WTC11 (cell line): ENCODE results near the gene NOSTRIN.

Experiments used
- CTCF ChIP-seq: fragments of 200-600 bp; IDR thresholded peaks from 2 replicates; pipeline ENCODE4 v1.8.0; 2022; ENCODE audit warnings: antibody characterized with exemption
- FOXP1 ChIP-seq: sonication (generic); formaldehyde crosslinking; IDR thresholded peaks from 2 replicates; pipeline ENCODE4 v1.8.0; 2022; ENCODE audit warnings: missing genetic modification reagents, mild to moderate bottlenecking, moderate library complexity, borderline replicate concordance
- JUN ChIP-seq: sonication (generic); formaldehyde crosslinking; IDR thresholded peaks from 2 replicates; pipeline ENCODE4 v1.8.0; 2023; ENCODE audit warnings: mild to moderate bottlenecking, missing genetic modification reagents
- KAT7 ChIP-seq: sonication (generic); formaldehyde crosslinking; IDR thresholded peaks from 2 replicates; pipeline ENCODE4 v1.8.1; 2023; ENCODE audit warnings: missing genetic modification reagents, mild to moderate bottlenecking, borderline replicate concordance
- MAX ChIP-seq: sonication (generic); formaldehyde crosslinking; IDR thresholded peaks from 2 replicates; pipeline ENCODE4 v1.8.0; 2022; ENCODE audit warnings: mild to moderate bottlenecking, missing genetic modification reagents
- MXD4 ChIP-seq: fragments of 250-450 bp; sonication (Bioruptor Pico); IDR thresholded peaks from 2 replicates; pipeline ENCODE4 v1.8.0; 2021; ENCODE audit warnings: mild to moderate bottlenecking, moderate library complexity, borderline replicate concordance
- PREB ChIP-seq: sonication (generic); formaldehyde crosslinking; IDR thresholded peaks from 2 replicates; pipeline ENCODE4 v1.8.1; 2022; ENCODE audit warnings: mild to moderate bottlenecking, missing genetic modification reagents, moderate library complexity, borderline replicate concordance
- TCF7 ChIP-seq: sonication (generic); formaldehyde crosslinking; IDR thresholded peaks from 2 replicates; pipeline ENCODE4 v1.8.0; 2022; ENCODE audit warnings: mild to moderate bottlenecking, low read depth, missing genetic modification reagents, moderate library complexity
- ZBTB43 ChIP-seq: sonication (generic); formaldehyde crosslinking; IDR thresholded peaks from 2 replicates; pipeline ENCODE4 v1.8.1; 2023; ENCODE audit warnings: mild to moderate bottlenecking, missing genetic modification reagents
- ZNF416 ChIP-seq: fragments of 250-450 bp; sonication (Bioruptor Pico); IDR thresholded peaks from 2 replicates; pipeline ENCODE4 v1.9.0; 2021; ENCODE audit warnings: mild to moderate bottlenecking, inconsistent platforms
- TF ChIP-seq, protein P1 (sequence below): fragments of 250-450 bp; sonication (Bioruptor Pico); IDR thresholded peaks from 2 replicates; pipeline ENCODE4 v2.1.2; 2022; ENCODE audit warnings: mild to moderate bottlenecking, moderate library complexity
- TF ChIP-seq, protein P2 (sequence below): sonication (generic); formaldehyde crosslinking; IDR thresholded peaks from 2 replicates; pipeline ENCODE4 v1.8.1; 2023; ENCODE audit warnings: mild to moderate bottlenecking, missing genetic modification reagents, borderline replicate concordance
- TF ChIP-seq, protein P3 (sequence below): sonication (generic); formaldehyde crosslinking; IDR thresholded peaks from 2 replicates; pipeline ENCODE4 v1.8.0; 2022; ENCODE audit warnings: mild to moderate bottlenecking, missing genetic modification reagents
- TF ChIP-seq, protein P4 (sequence below): sonication (generic); formaldehyde crosslinking; IDR thresholded peaks from 2 replicates; pipeline ENCODE4 v1.8.0; 2023; ENCODE audit warnings: missing genetic modification reagents

DNA sequence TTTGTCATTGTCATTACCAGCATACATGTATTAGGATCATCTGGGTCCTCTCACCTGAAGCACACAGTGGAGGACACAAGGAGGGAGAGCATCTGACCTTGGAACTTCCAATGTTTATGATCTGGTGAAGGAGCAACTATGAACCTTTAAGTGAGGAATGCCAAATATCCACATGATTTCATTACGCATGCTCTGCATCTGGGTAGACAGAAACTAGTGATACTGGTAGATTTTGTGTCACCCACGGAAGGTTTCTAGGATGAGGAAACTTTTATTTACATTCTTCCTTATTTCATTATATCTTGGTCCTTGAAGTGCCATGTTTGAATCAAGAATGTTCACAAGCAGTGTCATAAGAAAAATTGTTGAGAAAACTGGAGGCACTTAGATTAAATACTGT lies 55.7 kb downstream of the NOSTRIN start:
- no peak for TF ChIP-seq ZBTB43 (CRISPR knock-in tag)
- TF ChIP-seq, protein P1, sequence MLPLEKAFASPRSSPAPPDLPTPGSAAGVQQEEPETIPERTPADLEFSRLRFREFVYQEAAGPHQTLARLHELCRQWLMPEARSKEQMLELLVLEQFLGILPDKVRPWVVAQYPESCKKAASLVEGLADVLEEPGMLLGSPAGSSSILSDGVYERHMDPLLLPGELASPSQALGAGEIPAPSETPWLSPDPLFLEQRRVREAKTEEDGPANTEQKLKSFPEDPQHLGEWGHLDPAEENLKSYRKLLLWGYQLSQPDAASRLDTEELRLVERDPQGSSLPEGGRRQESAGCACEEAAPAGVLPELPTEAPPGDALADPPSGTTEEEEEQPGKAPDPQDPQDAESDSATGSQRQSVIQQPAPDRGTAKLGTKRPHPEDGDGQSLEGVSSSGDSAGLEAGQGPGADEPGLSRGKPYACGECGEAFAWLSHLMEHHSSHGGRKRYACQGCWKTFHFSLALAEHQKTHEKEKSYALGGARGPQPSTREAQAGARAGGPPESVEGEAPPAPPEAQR (CRISPR knock-in tag) = no peak
- no peak for TF ChIP-seq ZNF416 (CRISPR knock-in tag)
- TF ChIP-seq CTCF = no peak
- TF ChIP-seq MXD4 (CRISPR knock-in tag) = no peak
- no peak for TF ChIP-seq KAT7 (CRISPR knock-in tag)
- TF ChIP-seq PREB = no peak
- TF ChIP-seq FOXP1 (CRISPR knock-in tag) = no peak
- TF ChIP-seq, protein P2, sequence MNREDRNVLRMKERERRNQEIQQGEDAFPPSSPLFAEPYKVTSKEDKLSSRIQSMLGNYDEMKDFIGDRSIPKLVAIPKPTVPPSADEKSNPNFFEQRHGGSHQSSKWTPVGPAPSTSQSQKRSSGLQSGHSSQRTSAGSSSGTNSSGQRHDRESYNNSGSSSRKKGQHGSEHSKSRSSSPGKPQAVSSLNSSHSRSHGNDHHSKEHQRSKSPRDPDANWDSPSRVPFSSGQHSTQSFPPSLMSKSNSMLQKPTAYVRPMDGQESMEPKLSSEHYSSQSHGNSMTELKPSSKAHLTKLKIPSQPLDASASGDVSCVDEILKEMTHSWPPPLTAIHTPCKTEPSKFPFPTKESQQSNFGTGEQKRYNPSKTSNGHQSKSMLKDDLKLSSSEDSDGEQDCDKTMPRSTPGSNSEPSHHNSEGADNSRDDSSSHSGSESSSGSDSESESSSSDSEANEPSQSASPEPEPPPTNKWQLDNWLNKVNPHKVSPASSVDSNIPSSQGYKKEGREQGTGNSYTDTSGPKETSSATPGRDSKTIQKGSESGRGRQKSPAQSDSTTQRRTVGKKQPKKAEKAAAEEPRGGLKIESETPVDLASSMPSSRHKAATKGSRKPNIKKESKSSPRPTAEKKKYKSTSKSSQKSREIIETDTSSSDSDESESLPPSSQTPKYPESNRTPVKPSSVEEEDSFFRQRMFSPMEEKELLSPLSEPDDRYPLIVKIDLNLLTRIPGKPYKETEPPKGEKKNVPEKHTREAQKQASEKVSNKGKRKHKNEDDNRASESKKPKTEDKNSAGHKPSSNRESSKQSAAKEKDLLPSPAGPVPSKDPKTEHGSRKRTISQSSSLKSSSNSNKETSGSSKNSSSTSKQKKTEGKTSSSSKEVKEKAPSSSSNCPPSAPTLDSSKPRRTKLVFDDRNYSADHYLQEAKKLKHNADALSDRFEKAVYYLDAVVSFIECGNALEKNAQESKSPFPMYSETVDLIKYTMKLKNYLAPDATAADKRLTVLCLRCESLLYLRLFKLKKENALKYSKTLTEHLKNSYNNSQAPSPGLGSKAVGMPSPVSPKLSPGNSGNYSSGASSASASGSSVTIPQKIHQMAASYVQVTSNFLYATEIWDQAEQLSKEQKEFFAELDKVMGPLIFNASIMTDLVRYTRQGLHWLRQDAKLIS = no peak
- TF ChIP-seq MAX (CRISPR knock-in tag) = no peak
- no peak for TF ChIP-seq TCF7 (CRISPR knock-in tag)
- TF ChIP-seq, protein P3, sequence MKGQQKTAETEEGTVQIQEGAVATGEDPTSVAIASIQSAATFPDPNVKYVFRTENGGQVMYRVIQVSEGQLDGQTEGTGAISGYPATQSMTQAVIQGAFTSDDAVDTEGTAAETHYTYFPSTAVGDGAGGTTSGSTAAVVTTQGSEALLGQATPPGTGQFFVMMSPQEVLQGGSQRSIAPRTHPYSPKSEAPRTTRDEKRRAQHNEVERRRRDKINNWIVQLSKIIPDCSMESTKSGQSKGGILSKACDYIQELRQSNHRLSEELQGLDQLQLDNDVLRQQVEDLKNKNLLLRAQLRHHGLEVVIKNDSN (CRISPR knock-in tag) = no peak
- TF ChIP-seq, protein P4, sequence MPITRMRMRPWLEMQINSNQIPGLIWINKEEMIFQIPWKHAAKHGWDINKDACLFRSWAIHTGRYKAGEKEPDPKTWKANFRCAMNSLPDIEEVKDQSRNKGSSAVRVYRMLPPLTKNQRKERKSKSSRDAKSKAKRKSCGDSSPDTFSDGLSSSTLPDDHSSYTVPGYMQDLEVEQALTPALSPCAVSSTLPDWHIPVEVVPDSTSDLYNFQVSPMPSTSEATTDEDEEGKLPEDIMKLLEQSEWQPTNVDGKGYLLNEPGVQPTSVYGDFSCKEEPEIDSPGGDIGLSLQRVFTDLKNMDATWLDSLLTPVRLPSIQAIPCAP (CRISPR knock-in tag) = no peak
- no peak for TF ChIP-seq JUN (CRISPR knock-in tag)
